HEK293 (cell line): ENCODE measurements around the gene PTPRH.

Source experiments
- CTCF ChIA-PET: fragments of 350-600 bp; formaldehyde crosslinking; extraction: SDS; loops from one replicate; lab custom pipeline; 2021; ENCODE audit warnings: antibody characterized with exemption; lab: Yijun Ruan, JAX
- POLR2A ChIA-PET: fragments of 300-600 bp; formaldehyde crosslinking; extraction: SDS; loops from one replicate; lab custom pipeline; 2020; ENCODE audit warnings: antibody characterized with exemption, inconsistent platforms; lab: Yijun Ruan, JAX
- H3K27ac ChIP-seq: fragments of 200-500 bp; sonication (Bioruptor generic); 2 replicates; pipeline ENCODE4 v1.5.1; 2014; ENCODE audit warnings: low read depth, low read length, control low read depth, inconsistent platforms; ENCODE audit errors: extremely low read depth
- H3K36me3 ChIP-seq, 2 experiments: fragments of 200-500 bp in 1 of 2; sonication (Bioruptor generic) in 1 of 2; 1 replicate in 1 of 2; 2 replicates in 1 of 2; pipeline ENCODE4 v1.5.1; 2014 to 2017; ENCODE audit warnings: inconsistent platforms in 2 of 2, low read length in 2 of 2; ENCODE audit not compliant: control insufficient read depth in 2 of 2, insufficient read depth in 1 of 2
- H3K4me1 ChIP-seq: fragments of 200-500 bp; sonication (Bioruptor generic); 2 replicates; pipeline ENCODE4 v1.5.1; 2014; ENCODE audit warnings: mild to moderate bottlenecking, low read length, inconsistent platforms; ENCODE audit not compliant: control insufficient read depth, insufficient read depth
- H3K4me3 ChIP-seq: 2 replicates; pipeline ENCODE4 v1.5.1; 2011; ENCODE audit warnings: low read depth, mild to moderate bottlenecking, control low read depth, low read length, moderate library complexity
- H3K9me3 ChIP-seq: fragments of 200-500 bp; sonication (Bioruptor generic); 2 replicates; pipeline ENCODE4 v1.5.1; 2014; ENCODE audit warnings: low read depth, low read length, inconsistent platforms; ENCODE audit not compliant: control insufficient read depth, insufficient read depth
- HOXA7 ChIP-seq: sonication (generic); formaldehyde crosslinking; IDR thresholded peaks from 2 replicates; pipeline ENCODE4 v1.8.1; 2022; ENCODE audit warnings: missing genetic modification reagents, borderline replicate concordance
- KLF1 ChIP-seq: fragments of 450-650 bp; formaldehyde crosslinking; IDR thresholded peaks from 2 replicates; pipeline ENCODE4 v1.5.1; 2016; ENCODE audit warnings: missing biosample characterization, missing genetic modification characterization
- PRDM2 ChIP-seq: fragments of 450-650 bp; formaldehyde crosslinking; IDR thresholded peaks from 2 replicates; pipeline ENCODE4 v1.5.1; 2016; ENCODE audit warnings: missing biosample characterization, missing genetic modification characterization, borderline replicate concordance
- TSHZ1 ChIP-seq: fragments of 450-650 bp; formaldehyde crosslinking; IDR thresholded peaks from 2 replicates; pipeline ENCODE4 v1.5.1; 2016; ENCODE audit warnings: missing biosample characterization, missing genetic modification characterization, borderline replicate concordance
- ZNF16 ChIP-seq: fragments of 450-650 bp; formaldehyde crosslinking; IDR thresholded peaks from 2 replicates; pipeline ENCODE4 v1.5.1; 2016; ENCODE audit warnings: low read depth, missing biosample characterization, missing genetic modification characterization
- ZNF26 ChIP-seq: fragments of 450-650 bp; formaldehyde crosslinking; IDR thresholded peaks from 2 replicates; pipeline ENCODE4 v1.5.1; 2016; ENCODE audit warnings: missing biosample characterization, missing genetic modification characterization
- ZNF37A ChIP-seq: fragments of 450-650 bp; IDR thresholded peaks from 2 replicates; pipeline ENCODE4 v1.5.1; 2018; ENCODE audit warnings: missing biosample characterization, missing genetic modification characterization
- ZNF501 ChIP-seq: fragments of 450-650 bp; formaldehyde crosslinking; IDR thresholded peaks from 2 replicates; pipeline ENCODE4 v1.5.1; 2016; ENCODE audit warnings: missing biosample characterization, missing genetic modification characterization
- ZNF785 ChIP-seq: fragments of 450-650 bp; formaldehyde crosslinking; IDR thresholded peaks from 2 replicates; pipeline ENCODE4 v1.5.1; 2016; ENCODE audit warnings: missing biosample characterization, missing genetic modification characterization
- ZNF843 ChIP-seq: fragments of 450-650 bp; formaldehyde crosslinking; IDR thresholded peaks from 2 replicates; pipeline ENCODE4 v1.5.1; 2016; ENCODE audit warnings: missing biosample characterization, missing genetic modification characterization
- ZSCAN23 ChIP-seq: fragments of 450-650 bp; formaldehyde crosslinking; IDR thresholded peaks from 2 replicates; pipeline ENCODE4 v1.5.1; 2016; ENCODE audit warnings: missing biosample characterization, missing genetic modification characterization
- TF ChIP-seq, protein P1 (sequence below): fragments of 450-650 bp; formaldehyde crosslinking; IDR thresholded peaks from 2 replicates; pipeline ENCODE4 v1.5.1; 2017; ENCODE audit warnings: missing biosample characterization, missing genetic modification characterization
- TF ChIP-seq, protein P2 (sequence below): fragments of 450-650 bp; formaldehyde crosslinking; IDR thresholded peaks from 2 replicates; pipeline ENCODE4 v1.5.1; 2016; ENCODE audit warnings: missing biosample characterization, missing genetic modification characterization
- TF ChIP-seq, protein P3 (sequence below): fragments of 450-650 bp; formaldehyde crosslinking; optimal IDR thresholded peaks from 2 replicates; pipeline ENCODE3; 2016; ENCODE audit warnings: missing biosample characterization, mild to moderate bottlenecking, missing genetic modification characterization

The PTPRH gene

GRCh38 chr19:55247621-55248099 lies 38.4 kb upstream of the PTPRH start:
- H3K4me1 ChIP-seq: no peaks in the 10 kb centered on the region
- H3K4me3 ChIP-seq: no peak overlapping the region
- no peaks in the 10 kb centered on the region for H3K9me3 ChIP-seq
- H3K36me3 ChIP-seq: peaks cover 32 to 70% of the 10 kb centered on the region in 2 experiments; a peak in 2 of 3 replicates
- no peak overlapping the region for H3K27ac ChIP-seq
- ChIA-PET CTCF (no interaction called here), POLR2A (interaction anchor here (1.5 kb wide), 1 partner anchor 11 kb away, joined by 7 read pairs; the partner anchor contains the start of gene PPP6R1)
- no peak for TF ChIP-seq TSHZ1 (tag by site-specific recombination)
- no peak for TF ChIP-seq ZNF26
- TF ChIP-seq, protein P1, sequence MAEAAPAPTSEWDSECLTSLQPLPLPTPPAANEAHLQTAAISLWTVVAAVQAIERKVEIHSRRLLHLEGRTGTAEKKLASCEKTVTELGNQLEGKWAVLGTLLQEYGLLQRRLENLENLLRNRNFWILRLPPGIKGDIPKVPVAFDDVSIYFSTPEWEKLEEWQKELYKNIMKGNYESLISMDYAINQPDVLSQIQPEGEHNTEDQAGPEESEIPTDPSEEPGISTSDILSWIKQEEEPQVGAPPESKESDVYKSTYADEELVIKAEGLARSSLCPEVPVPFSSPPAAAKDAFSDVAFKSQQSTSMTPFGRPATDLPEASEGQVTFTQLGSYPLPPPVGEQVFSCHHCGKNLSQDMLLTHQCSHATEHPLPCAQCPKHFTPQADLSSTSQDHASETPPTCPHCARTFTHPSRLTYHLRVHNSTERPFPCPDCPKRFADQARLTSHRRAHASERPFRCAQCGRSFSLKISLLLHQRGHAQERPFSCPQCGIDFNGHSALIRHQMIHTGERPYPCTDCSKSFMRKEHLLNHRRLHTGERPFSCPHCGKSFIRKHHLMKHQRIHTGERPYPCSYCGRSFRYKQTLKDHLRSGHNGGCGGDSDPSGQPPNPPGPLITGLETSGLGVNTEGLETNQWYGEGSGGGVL: no peak
- TF ChIP-seq ZSCAN23 (tag by site-specific recombination): no peak
- TF ChIP-seq ZNF843 (tag by site-specific recombination): no peak
- TF ChIP-seq PRDM2 (tag by site-specific recombination): no peak
- no peak for TF ChIP-seq ZNF501 (tag by site-specific recombination)
- TF ChIP-seq ZNF37A (tag by site-specific recombination): no peak
- TF ChIP-seq, protein P2, sequence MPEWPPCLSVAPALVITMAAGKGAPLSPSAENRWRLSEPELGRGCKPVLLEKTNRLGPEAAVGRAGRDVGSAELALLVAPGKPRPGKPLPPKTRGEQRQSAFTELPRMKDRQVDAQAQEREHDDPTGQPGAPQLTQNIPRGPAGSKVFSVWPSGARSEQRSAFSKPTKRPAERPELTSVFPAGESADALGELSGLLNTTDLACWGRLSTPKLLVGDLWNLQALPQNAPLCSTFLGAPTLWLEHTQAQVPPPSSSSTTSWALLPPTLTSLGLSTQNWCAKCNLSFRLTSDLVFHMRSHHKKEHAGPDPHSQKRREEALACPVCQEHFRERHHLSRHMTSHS (tag by site-specific recombination): no peak
- TF ChIP-seq HOXA7 (CRISPR knock-in tag): no peak
- no peak for TF ChIP-seq ZNF785
- TF ChIP-seq, protein P3, sequence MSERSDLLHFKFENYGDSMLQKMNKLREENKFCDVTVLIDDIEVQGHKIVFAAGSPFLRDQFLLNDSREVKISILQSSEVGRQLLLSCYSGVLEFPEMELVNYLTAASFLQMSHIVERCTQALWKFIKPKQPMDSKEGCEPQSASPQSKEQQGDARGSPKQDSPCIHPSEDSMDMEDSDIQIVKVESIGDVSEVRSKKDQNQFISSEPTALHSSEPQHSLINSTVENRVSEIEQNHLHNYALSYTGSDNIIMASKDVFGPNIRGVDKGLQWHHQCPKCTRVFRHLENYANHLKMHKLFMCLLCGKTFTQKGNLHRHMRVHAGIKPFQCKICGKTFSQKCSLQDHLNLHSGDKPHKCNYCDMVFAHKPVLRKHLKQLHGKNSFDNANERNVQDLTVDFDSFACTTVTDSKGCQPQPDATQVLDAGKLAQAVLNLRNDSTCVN (tag by site-specific recombination): no peak
- no peak for TF ChIP-seq ZNF16 (tag by site-specific recombination)
- no peak for TF ChIP-seq KLF1 (tag by site-specific recombination)
